SHP77 treated with DMSO at 0.1 percent for 48 hours (cell line): ENCODE data around the gene MESP1.
"Not testable (repeated sequence)": the region's sequence is repeated elsewhere in the genome, so short reads cannot be mapped to it uniquely, and the experiment has no call there.

Experiments used
- DNase-seq: peaks from one replicate; lab custom pipeline; 2025; lab: John Stamatoyannopoulos, UW

MESP1 gene

GRCh38 chr15:89750560-89751542, at the start of gene MESP1:
MESP1 (minus strand) TSS chr15:89751249; CDS start chr15:89751231, 18 bp downstream.
- peak; percentile 72 for DNase-seq

GRCh38 chr15:89799918-89800498, 49.0 kb upstream of the MESP1 start:
- DNase-seq, result no peak

GRCh38 chr15:89799011-89799911, 48.2 kb upstream of the MESP1 start:
- DNase-seq, result no peak

GRCh38 chr15:89797678-89798201, 46.7 kb upstream of the MESP1 start:
- DNase-seq, result no peak

GRCh38 chr15:89795996-89796395, 44.9 kb upstream of the MESP1 start:
- no peak for DNase-seq

GRCh38 chr15:89794627-89795241, 43.7 kb upstream of the MESP1 start:
- no peak for DNase-seq

GRCh38 chr15:89792106-89792805, 41.2 kb upstream of the MESP1 start:
- DNase-seq, result no peak

- DNase-seq, result no peak
Observed at GRCh38 chr15:89790661-89791060, 39.6 kb upstream of the MESP1 start.

GRCh38 chr15:89790206-89790605, 39.2 kb upstream of the MESP1 start:
- no peak for DNase-seq

- DNase-seq, result not testable (repeated sequence)
Observed at GRCh38 chr15:89788585-89788984, 37.5 kb upstream of the MESP1 start.

GRCh38 chr15:89787944-89788343, 36.9 kb upstream of the MESP1 start:
- no peak for DNase-seq

- DNase-seq, result no peak
Observed at GRCh38 chr15:89785774-89786140, 34.7 kb upstream of the MESP1 start.

- DNase-seq, result no peak
Observed at GRCh38 chr15:89785064-89785773, 34.2 kb upstream of the MESP1 start.

GRCh38 chr15:89784686-89784960, 33.6 kb upstream of the MESP1 start:
- no peak for DNase-seq

- DNase-seq, result no peak
Observed at GRCh38 chr15:89783861-89784685, 33.0 kb upstream of the MESP1 start.

GRCh38 chr15:89783111-89783860, 32.2 kb upstream of the MESP1 start:
- no peak for DNase-seq

- DNase-seq, result not testable (repeated sequence)
Observed at GRCh38 chr15:89782619-89782950, 31.5 kb upstream of the MESP1 start.

- DNase-seq, result no peak
Observed at GRCh38 chr15:89781891-89782618, 31.0 kb upstream of the MESP1 start.
